G401 (cell line): ENCODE results near the gene SYNJ2. TPM values are rescaled to one million over a fixed set of nuclear protein-coding genes. Genes with fewer than 3 reads are reported as not detected.

Experiments used
- DNase-seq: peaks from one replicate; pipeline ENCODE4 v3.0.0-alpha.2; 2015; ENCODE audit warnings: low spot score
- in situ Hi-C: cut with HindIII; loops from 2 replicates; pipeline ENCODE4 v1.10.0; 2016; ENCODE audit warnings: low sequenced_read_pairs, mixed read lengths
- total RNA-seq: library from RNA; depleted of rRNA; stranded (reverse); fragments of >200 nt; shearing (Covaris generic); gene quantifications from 2 replicates; pipeline ENCODE4 v1.2.3, GENCODE V29; 2014

SYNJ2 gene
- total RNA-seq, 1 experiment from 2014 or later, result 12.2 TPM

- in situ Hi-C loops, result no loop called here
- no peak for DNase-seq
These were observed 64.8 kb downstream of the SYNJ2 start for GRCh38 chr6:158046201-158047126.

- in situ Hi-C loops, result no loop called here
- no peak for DNase-seq
These were observed 65.5 kb downstream of the SYNJ2 start for GRCh38 chr6:158047127-158047518.

GRCh38 chr6:158047563-158048323, 66.1 kb downstream of the SYNJ2 start:
- DNase-seq, result no peak
- in situ Hi-C loops, result no loop called here

GRCh38 chr6:158048589-158048988, 66.9 kb downstream of the SYNJ2 start:
- no peak for DNase-seq
- in situ Hi-C loops, result no loop called here

- no peak for DNase-seq
- in situ Hi-C loops, result no loop called here
These were observed 67.7 kb downstream of the SYNJ2 start for GRCh38 chr6:158049055-158050028.

GRCh38 chr6:158050107-158050735, 68.6 kb downstream of the SYNJ2 start:
- in situ Hi-C loops, result no loop called here
- no peak for DNase-seq

GRCh38 chr6:158050955-158051354, 69.3 kb downstream of the SYNJ2 start:
- in situ Hi-C loops, result no loop called here
- no peak for DNase-seq

GRCh38 chr6:158051968-158052367, 70.3 kb downstream of the SYNJ2 start:
- no peak for DNase-seq
- in situ Hi-C loops, result no loop called here

GRCh38 chr6:158053377-158054313, 72.0 kb downstream of the SYNJ2 start:
- DNase-seq, result no peak
- in situ Hi-C loops, result no loop called here

GRCh38 chr6:158056355-158056754, 74.7 kb downstream of the SYNJ2 start:
- DNase-seq, result no peak
- in situ Hi-C loops, result no loop called here

- in situ Hi-C loops, result no loop called here
These were observed 75.1 kb downstream of the SYNJ2 start for GRCh38 chr6:158056804-158057203.

GRCh38 chr6:158057213-158057987, 75.7 kb downstream of the SYNJ2 start:
- in situ Hi-C loops, result no loop called here
- no peak for DNase-seq

More at GRCh38 chr6:158056804-158057203, 75.1 kb downstream of the SYNJ2 start:
- no peak for DNase-seq

GRCh38 chr6:158058171-158058651, 76.5 kb downstream of the SYNJ2 start:
- in situ Hi-C loops, result no loop called here

GRCh38 chr6:158059108-158059507, 77.4 kb downstream of the SYNJ2 start:
- in situ Hi-C loops, result no loop called here
- DNase-seq, result no peak

More at GRCh38 chr6:158058171-158058651, 76.5 kb downstream of the SYNJ2 start:
- DNase-seq, result no peak

GRCh38 chr6:158060455-158061360, 79.0 kb downstream of the SYNJ2 start:
- DNase-seq, result peak; percentile 79
- in situ Hi-C loops, result no loop called here

- in situ Hi-C loops, result no loop called here
- DNase-seq, result no peak
These were observed 79.7 kb downstream of the SYNJ2 start for GRCh38 chr6:158061361-158061708.
